Fibroblast of the aortic adventitia (primary cell): ENCODE data around the gene CDC7. TPM values are rescaled to one million over a fixed set of nuclear protein-coding genes. Genes with fewer than 3 reads are reported as not detected.
"Not testable (repeated sequence)": the region's sequence is repeated elsewhere in the genome, so short reads cannot be mapped to it uniquely, and the experiment has no call there.

ENCODE experiments used
- DNase-seq: peaks from one replicate; pipeline ENCODE4 v3.0.0-alpha.2; 2010; ENCODE audit warnings: low read depth
- H3K4me3 ChIP-seq: 2 replicates; pipeline ENCODE4 v1.5.1; 2011; ENCODE audit warnings: low read depth, mild to moderate bottlenecking, control low read depth, low read length, moderate library complexity
- total RNA-seq: library from RNA; depleted of rRNA; stranded (reverse); fragments of >200 nt; gene quantifications from 2 replicates; pipeline ENCODE4 v1.2.3, GENCODE V29; 2012; ENCODE audit warnings: low replicate concordance
- TF ChIP-seq, protein P1 (sequence below): IDR thresholded peaks from 2 replicates; pipeline ENCODE4 v1.5.1; 2011; ENCODE audit warnings: mild to moderate bottlenecking, low read length, control low read depth, inconsistent platforms; ENCODE audit not compliant: insufficient read depth

Gene CDC7
- total RNA-seq, 1 donor: 15.5 TPM

DNA sequence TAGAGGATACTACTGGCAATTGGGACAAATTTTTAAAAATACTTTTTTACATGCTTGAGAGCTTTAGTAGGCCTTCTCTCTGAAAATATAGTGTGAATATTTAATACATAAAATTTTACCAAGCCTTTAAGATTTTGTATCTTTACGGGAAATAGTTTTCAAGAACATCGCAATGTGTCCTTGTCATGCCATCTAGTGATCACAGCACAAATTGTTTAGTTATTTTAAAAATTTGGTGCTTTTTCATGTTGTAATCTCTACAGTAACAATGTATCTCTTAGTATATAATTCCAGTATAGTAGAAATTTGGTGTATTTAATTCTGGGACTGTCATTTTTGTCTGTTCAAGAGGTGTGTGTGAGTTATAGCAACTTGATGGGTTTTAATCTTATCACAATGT lies 6.7 kb downstream of the CDC7 start:
- DNase-seq: peak; percentile 41
- no peak overlapping the region for H3K4me3 ChIP-seq
- TF ChIP-seq, protein P1, sequence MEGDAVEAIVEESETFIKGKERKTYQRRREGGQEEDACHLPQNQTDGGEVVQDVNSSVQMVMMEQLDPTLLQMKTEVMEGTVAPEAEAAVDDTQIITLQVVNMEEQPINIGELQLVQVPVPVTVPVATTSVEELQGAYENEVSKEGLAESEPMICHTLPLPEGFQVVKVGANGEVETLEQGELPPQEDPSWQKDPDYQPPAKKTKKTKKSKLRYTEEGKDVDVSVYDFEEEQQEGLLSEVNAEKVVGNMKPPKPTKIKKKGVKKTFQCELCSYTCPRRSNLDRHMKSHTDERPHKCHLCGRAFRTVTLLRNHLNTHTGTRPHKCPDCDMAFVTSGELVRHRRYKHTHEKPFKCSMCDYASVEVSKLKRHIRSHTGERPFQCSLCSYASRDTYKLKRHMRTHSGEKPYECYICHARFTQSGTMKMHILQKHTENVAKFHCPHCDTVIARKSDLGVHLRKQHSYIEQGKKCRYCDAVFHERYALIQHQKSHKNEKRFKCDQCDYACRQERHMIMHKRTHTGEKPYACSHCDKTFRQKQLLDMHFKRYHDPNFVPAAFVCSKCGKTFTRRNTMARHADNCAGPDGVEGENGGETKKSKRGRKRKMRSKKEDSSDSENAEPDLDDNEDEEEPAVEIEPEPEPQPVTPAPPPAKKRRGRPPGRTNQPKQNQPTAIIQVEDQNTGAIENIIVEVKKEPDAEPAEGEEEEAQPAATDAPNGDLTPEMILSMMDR: peak; percentile 13

DNA sequence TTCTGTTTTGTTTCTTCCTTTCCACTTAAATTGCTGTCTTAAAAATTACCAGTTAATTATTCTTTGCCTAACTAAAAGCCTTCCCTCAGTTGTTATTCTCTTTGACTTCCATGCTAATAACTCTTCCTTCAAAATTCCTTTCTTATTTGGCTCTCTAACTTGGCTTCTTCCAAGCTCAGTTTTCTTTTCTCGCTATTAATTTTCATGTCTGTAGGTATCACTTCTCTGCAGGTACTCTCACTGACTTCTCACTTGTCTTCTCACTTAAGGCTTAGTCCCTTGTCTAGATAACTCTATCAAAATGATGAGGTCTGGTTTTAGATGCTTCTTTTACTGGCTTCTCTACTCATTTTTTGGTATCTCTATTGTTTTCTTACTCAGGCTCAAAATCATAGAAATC lies 10.1 kb downstream of the CDC7 start:
- TF ChIP-seq, protein P1: no peak
- no peak overlapping the region for H3K4me3 ChIP-seq
- DNase-seq: no peak

DNA sequence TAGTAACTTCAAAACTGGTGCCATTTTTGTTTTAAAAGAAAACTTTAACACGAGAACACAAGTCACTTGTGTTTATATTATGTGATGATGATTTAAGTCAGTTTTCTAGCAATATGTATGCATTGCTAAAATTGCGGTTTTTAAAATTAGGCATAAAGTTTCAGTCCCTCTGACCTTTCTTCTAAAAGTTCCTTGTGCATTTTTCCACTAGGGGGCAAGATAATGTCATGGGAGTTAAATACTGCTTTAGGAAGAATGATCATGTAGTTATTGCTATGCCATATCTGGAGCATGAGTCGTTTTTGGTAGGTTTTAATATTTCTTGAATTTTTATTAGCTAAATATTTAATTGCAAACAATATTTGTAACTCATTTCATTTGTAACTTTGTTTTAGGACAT lies 10.7 kb downstream of the CDC7 start:
- H3K4me3 ChIP-seq: no peak overlapping the region
- peak; percentile 78 for DNase-seq
- TF ChIP-seq, protein P1: peak; percentile 77

DNA sequence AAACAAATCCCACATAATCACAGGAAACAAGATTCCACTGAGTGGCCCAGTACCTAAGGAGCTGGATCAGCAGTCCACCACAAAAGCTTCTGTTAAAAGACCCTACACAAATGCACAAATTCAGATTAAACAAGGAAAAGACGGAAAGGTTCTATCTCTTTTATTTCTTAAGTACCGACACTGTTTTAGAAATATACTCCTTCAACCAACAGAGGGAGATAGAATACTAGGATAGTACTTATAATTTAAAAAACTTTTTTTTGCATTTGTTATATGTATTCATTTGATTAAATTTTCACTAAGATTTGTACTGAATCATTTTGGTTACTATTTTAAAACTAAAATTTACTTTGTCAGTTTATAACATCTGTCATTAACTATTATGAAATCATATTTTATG lies 12.5 kb downstream of the CDC7 start:
- DNase-seq: peak; percentile 76
- no peak overlapping the region for H3K4me3 ChIP-seq
- TF ChIP-seq, protein P1: peak; percentile 55

DNA sequence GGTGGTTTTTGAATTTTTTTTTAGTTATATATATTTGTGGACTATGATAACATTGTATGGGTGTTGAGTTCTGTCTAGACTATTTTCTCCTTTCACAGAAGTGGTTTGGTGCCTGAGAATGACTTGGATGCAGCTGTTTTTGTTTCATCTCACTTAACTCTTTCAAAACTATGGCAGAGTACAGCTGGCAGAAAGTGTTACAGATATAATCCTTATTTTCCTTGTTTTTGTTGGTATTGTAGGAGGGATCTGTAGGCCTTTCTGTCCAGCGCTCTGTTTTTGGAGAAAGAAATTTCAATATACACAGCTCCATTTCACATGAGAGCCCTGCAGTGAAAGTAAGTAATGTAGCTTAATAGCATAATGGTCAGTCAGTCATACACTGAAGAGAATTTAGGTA lies 13.1 kb downstream of the CDC7 start:
- TF ChIP-seq, protein P1: no peak
- no peak for DNase-seq
- H3K4me3 ChIP-seq: no peak overlapping the region

DNA sequence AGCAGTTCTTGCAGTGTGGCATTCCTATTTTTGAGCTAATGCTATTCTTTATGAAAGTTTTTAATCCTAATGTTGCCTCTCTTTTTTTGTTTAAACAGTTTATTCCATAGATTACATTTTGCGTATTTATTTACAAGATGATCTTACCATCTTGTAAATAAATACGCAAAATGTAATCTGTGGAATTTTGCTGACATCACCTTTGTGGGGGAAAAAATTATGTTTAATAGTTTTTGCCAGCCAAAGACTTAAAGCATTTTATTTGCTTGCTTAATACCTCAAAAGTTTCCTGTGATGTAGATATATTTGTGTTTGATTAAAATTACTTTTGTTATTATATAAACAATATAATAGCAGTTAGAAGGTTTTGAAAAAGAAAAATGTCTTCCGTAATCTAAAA lies 15.3 kb downstream of the CDC7 start:
- TF ChIP-seq, protein P1: no peak
- no peak for DNase-seq
- H3K4me3 ChIP-seq: no peak overlapping the region

DNA sequence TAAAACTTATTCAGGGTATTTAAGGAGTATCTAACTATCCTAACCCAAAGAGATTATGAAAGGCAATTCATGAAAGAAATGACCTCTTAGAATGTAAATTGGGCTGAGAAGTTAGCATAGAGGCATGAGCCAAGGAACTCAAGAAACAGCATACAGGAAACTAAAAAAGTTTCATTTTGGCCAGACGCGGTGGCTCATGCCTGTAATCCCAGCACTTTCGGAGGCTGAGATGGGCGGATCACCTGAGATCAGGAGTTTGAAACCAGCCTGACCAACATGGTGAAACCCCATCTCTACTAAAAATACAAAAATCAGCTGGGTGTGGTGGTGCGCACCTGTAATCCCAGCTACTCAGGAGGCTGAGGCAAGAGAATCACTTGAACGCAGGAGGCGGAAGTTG lies 16.0 kb downstream of the CDC7 start:
- H3K4me3 ChIP-seq, DNase-seq: not testable (repeated sequence)
